SJCRH30 (cell line): Measurements from ENCODE around the gene MID1. TPM values are rescaled to one million over a fixed set of nuclear protein-coding genes. Genes with fewer than 3 reads are reported as not detected.
"Not testable (repeated sequence)": the region's sequence is repeated elsewhere in the genome, so short reads cannot be mapped to it uniquely, and the experiment has no call there.

Source experiments
- DNase-seq, 2 experiments: peaks; one replicate each; pipeline ENCODE4 v3.0.0-alpha.2; 2015 to 2020
- H3K27ac ChIP-seq: fragments of 250-450 bp; sonication (Bioruptor Pico); 2 replicates; pipeline ENCODE4 v1.5.1; 2020; ENCODE audit warnings: mild to moderate bottlenecking, moderate library complexity
- H3K27me3 ChIP-seq: fragments of 250-450 bp; sonication (Bioruptor Pico); 2 replicates; pipeline ENCODE4 v1.5.1; 2020; ENCODE audit warnings: mild to moderate bottlenecking, moderate library complexity
- H3K36me3 ChIP-seq: fragments of 250-450 bp; sonication (Bioruptor Pico); 2 replicates; pipeline ENCODE4 v1.5.1; 2020; ENCODE audit warnings: mild to moderate bottlenecking, moderate library complexity
- H3K4me1 ChIP-seq: fragments of 250-450 bp; sonication (Bioruptor Pico); 2 replicates; pipeline ENCODE4 v1.5.1; 2020; ENCODE audit warnings: mild to moderate bottlenecking, moderate library complexity
- H3K4me3 ChIP-seq: fragments of 250-450 bp; sonication (Bioruptor Pico); 2 replicates; pipeline ENCODE4 v1.5.1; 2020; ENCODE audit warnings: mild to moderate bottlenecking, moderate library complexity
- H3K9me3 ChIP-seq: fragments of 250-450 bp; sonication (Bioruptor Pico); replicated peaks from 2 replicates; pipeline ENCODE4 v1.5.1; 2020; ENCODE audit warnings: mild to moderate bottlenecking, moderate library complexity
- total RNA-seq: library from RNA; depleted of rRNA; stranded (reverse); fragments of >200 nt; shearing (Covaris generic); gene quantifications from 2 replicates; pipeline ENCODE4 v1.2.3, GENCODE V29; 2014

The MID1 gene
- total RNA-seq, 1 experiment from 2014 or later: 38.4 TPM

DNA sequence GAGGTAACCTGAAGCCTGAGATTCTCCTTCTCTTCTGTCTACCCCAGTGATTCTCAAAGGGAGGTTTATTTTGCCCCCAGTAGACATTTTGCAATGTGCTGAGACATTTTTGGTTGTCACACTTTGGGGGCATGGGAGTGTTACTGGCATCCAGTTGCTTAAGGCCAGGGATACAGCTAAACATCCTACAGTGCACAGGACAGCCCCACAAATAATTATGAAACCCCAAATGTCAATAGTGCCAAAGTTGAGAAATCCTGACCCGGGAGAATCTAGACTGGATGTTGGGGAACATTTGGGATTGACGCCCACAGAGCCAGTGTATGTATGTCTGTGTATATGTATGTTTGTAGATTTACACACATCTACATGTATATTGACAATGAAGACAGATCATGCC is 13.2 kb downstream of the MID1 start:
- Histone ChIP-seq H3K4me1 (peaks cover 17% of the 10 kb centered on the region), H3K4me3 (no peak overlapping the region), H3K27me3 (no peaks in the 10 kb centered on the region), H3K36me3 (peaks cover 5% of the 10 kb centered on the region; the same call in 1 of the 2 replicates), H3K27ac (no peak overlapping the region), H3K9me3 (no peaks in the 10 kb centered on the region)
- no peak for DNase-seq

DNA sequence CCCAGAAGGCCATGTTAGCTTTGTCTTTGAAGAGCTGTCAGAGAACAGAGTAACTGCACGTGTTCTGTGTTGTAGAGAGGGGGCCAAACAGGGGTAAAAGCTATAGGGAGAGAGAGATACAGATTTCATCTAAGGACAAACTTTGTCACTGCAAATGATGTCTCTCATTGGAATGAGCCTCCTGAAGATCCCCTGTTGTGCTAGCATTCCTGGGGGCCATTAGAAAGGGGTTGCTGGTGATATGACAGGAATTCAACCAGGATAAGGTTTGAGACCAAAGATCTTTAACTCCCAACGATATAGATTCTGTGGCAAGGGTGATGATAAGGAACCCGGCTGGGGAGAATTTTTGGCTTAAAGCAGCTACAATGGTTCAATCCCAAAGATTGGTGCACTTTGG is 16.8 kb downstream of the MID1 start:
- Histone ChIP-seq H3K27ac (no peak overlapping the region), H3K4me3 (no peak overlapping the region), H3K27me3 (no peaks in the 10 kb centered on the region), H3K9me3 (no peaks in the 10 kb centered on the region), H3K4me1 (peaks cover 15% of the 10 kb centered on the region), H3K36me3 (peaks cover 9% of the 10 kb centered on the region; the same call in 1 of the 2 replicates)
- no peak for DNase-seq

DNA sequence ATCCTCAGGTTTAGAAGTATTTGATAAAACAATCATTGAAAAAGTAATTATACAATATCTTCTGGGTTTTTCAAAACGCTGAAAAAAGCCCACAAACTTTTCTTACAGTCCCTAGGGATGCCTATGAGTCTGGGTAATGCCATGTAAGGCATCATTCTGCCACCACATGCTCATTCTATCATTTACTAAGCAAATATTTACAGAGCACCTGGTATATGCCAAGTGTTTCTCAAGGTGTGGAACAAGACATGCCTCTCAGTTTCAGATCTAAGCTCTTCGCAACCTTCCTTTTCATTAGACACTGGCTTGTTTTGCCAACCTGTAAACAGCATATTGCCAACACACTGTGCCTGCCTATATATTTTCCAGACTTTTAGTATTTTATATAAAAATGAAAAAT is 17.7 kb downstream of the MID1 start:
- Histone ChIP-seq H3K4me3 (no peak overlapping the region), H3K4me1 (peaks cover 15% of the 10 kb centered on the region), H3K27me3 (no peaks in the 10 kb centered on the region), H3K36me3 (peaks cover 9% of the 10 kb centered on the region; the same call in 1 of the 2 replicates), H3K9me3 (no peaks in the 10 kb centered on the region), H3K27ac (no peak overlapping the region)
- no peak for DNase-seq

DNA sequence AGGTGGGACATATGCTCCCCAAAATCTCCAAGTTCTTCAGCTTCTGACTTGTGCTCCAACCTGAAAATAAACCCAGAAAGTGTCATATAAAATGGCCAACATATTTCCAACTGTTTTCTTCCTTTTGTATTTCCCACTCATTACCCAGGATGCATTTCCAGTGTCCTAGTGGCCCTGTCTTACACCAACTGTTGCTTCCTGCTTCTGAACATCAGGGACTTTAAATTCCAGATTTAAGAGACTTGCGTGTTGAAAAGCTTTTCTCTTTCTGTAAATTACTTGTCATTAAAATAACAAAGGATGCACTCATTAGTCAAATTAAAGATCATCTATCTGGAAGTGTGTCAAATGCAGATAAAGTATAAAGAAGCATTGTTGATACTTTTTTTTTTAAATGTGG is 19.9 kb downstream of the MID1 start:
- Histone ChIP-seq H3K27ac (no peak overlapping the region), H3K36me3 (peaks cover 9% of the 10 kb centered on the region; the same call in 1 of the 2 replicates), H3K4me1 (peaks cover 9% of the 10 kb centered on the region), H3K4me3 (no peak overlapping the region), H3K9me3 (no peaks in the 10 kb centered on the region), H3K27me3 (no peaks in the 10 kb centered on the region)
- no peak for DNase-seq

DNA sequence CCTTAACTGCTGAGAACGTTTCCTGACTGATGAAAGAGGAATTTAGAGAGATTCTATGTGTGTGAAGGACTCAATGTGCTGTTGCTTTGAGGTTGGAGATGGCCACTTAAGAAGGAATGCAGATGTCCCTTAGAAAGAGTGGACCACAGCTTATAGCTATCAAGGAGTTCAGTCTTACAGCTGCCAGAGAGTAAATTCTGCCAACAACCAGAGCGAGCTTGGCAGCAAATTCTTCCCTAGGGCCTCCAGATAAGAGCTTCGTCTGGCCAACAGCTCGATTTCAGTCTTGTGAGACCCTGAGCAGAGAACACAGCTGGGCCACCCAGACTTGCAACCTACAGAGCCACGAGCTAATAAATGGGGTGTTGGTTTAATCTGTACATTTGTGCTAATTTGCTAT is 21.8 kb downstream of the MID1 start:
- Histone ChIP-seq H3K4me1 (peaks cover 2% of the 10 kb centered on the region; the same call in 1 of the 2 replicates), H3K4me3 (no peak overlapping the region), H3K9me3 (no peaks in the 10 kb centered on the region), H3K36me3 (peaks cover 12% of the 10 kb centered on the region; the same call in 1 of the 2 replicates), H3K27ac (no peak overlapping the region), H3K27me3 (no peaks in the 10 kb centered on the region)
- DNase-seq: no peak

DNA sequence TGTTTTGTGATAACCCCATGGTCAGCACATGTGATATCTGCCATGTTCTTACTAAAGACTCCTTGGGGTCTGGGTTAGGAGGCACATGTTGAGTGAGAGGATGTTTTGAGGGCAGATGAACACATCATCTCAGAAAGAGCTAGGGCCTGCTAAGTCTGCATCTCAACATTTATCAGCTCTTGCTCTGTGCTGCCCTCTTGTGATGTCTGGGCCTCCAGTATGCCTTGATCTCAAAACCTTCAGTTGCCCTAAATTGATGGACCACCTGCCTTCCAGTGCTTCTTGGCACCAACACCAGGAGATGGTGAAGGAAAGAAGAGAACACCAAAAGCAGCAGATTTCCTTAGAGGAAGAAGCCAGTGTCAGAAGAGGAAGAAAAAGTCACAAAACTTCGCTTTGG is 22.5 kb downstream of the MID1 start:
- no peaks in the 10 kb centered on the region for H3K9me3 ChIP-seq
- no peak overlapping the region for H3K27ac ChIP-seq
- DNase-seq: peak; percentile 38 to 74
- H3K27me3 ChIP-seq: no peaks in the 10 kb centered on the region
- peaks cover 12% of the 10 kb centered on the region; the same call in 1 of the 2 replicates for H3K36me3 ChIP-seq
- peaks cover 2% of the 10 kb centered on the region; the same call in 1 of the 2 replicates for H3K4me1 ChIP-seq
- H3K4me3 ChIP-seq: no peak overlapping the region

DNA sequence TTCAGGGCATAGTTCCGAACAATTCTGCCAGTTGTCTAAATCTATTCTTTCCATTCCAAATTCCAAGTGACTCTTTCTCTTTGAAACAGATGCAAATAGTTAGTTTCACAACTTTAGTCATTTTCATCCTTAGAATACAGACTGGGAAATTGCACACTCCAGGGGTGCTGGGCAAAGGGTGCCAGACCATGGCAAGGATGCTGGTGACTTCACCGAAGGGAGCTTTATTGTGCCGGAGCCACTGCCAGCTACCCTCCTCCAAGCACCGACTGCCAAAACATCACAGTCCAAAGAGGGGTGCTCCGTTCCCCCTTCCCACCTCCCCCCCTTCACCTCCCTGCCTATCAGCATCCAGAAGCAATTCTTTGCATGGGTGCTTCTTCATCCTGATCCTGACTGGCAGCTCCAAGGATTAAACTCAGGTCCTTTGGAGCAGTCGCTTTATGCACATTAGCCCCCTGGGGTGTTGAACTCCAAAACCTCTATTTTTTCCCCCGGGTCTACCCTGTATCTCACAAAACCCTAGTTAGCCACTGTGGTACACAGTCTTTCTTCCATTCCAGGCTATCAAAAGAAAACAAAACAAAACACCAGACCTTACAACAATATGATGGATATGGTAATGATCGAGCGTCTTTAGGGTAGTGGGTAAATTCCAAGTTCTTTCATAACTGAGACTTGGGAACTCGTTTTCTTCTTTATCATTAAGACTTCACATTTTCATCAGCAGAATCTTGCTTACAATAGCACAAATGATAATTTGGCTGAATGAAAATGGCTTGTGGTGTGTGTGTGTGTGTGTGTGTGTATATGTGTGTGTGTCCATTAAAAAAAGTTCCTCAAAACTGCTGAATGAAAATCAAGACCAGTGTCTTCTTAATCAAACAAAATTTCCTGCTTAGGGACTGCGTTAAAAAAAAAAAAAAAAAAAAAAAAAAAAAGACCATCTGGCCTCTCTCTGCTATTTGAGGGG is 28.7 kb downstream of the MID1 start:
- no peaks in the 10 kb centered on the region for H3K9me3 ChIP-seq
- no peak for DNase-seq
- no peaks in the 10 kb centered on the region for H3K27me3 ChIP-seq
- 0 out of 2 replicates have a peak, but pooled peaks cover under 1% of the 10 kb centered on the region for H3K4me1 ChIP-seq
- H3K4me3 ChIP-seq: no peak overlapping the region
- no peak overlapping the region for H3K27ac ChIP-seq
- H3K36me3 ChIP-seq: peaks cover 10% of the 10 kb centered on the region; the same call in 1 of the 2 replicates

DNA sequence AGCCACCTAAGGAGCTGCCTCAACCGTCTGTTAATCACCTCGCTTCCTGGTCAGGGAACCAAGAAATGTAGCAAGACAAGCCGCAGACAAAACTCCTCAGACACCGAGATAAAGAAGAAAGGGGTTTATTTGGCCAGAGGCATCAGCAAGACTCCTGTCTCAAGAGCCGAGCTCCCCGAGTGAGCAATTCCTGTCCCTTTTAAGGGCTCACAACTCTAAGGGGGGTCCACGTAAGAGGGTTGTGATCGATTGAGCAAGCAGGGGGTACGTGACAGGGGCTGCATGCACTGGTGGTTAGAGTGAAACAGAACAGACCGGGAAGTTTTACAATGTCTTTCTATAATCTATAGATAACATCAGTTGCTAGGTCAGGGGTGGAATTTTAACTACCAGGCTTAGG is 30.6 kb downstream of the MID1 start:
- H3K27ac ChIP-seq, H3K36me3 ChIP-seq: not testable (repeated sequence)

DNA sequence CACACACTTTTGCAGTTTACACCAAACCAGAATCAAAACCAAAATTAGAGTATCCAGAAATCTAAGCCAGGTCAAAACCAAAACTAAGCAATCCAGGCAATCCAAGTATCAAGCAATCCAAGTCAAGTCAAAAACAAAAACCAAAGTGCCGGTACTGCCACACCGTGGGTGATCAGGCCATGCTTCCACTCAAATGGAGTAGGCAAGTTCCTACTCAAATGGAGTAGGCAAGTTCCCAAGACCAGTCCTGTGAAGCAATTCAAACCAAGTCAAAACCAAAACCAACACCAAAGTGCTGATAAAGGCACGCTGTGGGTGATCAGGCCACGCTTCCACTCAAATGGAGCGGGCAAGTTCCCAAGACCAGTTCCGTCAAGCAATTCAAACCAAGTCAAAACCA is 31.3 kb downstream of the MID1 start:
- H3K27me3 ChIP-seq: no peaks in the 10 kb centered on the region
- no peak overlapping the region for H3K4me3 ChIP-seq
- no peak for DNase-seq
- H3K4me1 ChIP-seq: no peaks in the 10 kb centered on the region
- H3K36me3 ChIP-seq: peaks cover 10% of the 10 kb centered on the region; the same call in 1 of the 2 replicates
- H3K27ac ChIP-seq: no peak overlapping the region
- H3K9me3 ChIP-seq: peaks cover 3% of the 10 kb centered on the region; the same call in 1 of the 2 replicates

More for the DNA sequence above, 30.6 kb downstream of the MID1 start:
- H3K9me3 ChIP-seq, H3K4me3 ChIP-seq, H3K27me3 ChIP-seq, DNase-seq, H3K4me1 ChIP-seq: not testable (repeated sequence)

DNA sequence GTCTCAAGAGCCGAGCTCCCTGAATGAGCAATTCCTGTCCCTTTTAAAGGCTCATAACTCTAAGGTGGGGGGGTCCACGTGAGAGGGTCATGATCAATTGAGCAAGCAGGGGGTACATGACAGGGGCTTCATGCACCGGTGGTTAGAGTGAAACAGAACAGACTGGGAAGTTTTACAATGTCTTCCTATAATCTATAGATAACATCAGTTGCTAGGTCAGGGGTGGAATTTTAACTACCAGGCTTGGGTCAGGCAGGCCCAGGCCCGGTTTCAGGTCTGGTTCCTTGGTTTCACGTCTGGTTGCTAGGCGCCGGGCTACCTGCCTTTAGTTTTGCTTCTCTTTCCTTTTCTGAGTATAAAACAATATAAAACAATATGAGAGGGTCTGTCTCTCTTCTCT is 35.5 kb downstream of the MID1 start:
- not testable (repeated sequence) for DNase-seq, H3K27me3 ChIP-seq, H3K4me1 ChIP-seq, H3K36me3 ChIP-seq, H3K27ac ChIP-seq, H3K4me3 ChIP-seq
- H3K9me3 ChIP-seq: peaks cover 10% of the 10 kb centered on the region; the same call in 1 of the 2 replicates

DNA sequence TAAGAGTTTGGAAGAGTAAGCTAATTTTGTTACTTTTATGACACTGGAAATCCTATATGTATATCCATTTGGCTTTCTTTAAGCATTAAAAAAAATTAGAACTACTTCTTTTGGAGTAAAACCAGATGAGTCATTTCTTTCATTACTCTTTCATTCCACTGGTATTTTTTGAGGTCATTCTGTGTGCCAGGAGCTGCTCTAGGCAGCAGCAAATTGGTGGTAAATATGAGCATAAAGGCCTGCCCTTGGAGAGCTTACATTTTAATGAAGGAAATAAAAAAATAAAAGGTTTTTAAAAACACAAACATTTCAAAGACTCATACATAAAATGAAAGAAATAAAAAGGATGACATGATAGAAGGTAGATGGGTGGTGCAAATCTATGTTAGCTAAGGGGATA is 37.4 kb downstream of the MID1 start:
- peaks cover 9% of the 10 kb centered on the region; the same call in 1 of the 2 replicates for H3K36me3 ChIP-seq
- no peaks in the 10 kb centered on the region for H3K4me1 ChIP-seq
- H3K4me3 ChIP-seq: no peak overlapping the region
- H3K9me3 ChIP-seq: peaks cover 10% of the 10 kb centered on the region; the same call in 1 of the 2 replicates
- no peak overlapping the region for H3K27ac ChIP-seq
- DNase-seq: no peak
- no peaks in the 10 kb centered on the region for H3K27me3 ChIP-seq

DNA sequence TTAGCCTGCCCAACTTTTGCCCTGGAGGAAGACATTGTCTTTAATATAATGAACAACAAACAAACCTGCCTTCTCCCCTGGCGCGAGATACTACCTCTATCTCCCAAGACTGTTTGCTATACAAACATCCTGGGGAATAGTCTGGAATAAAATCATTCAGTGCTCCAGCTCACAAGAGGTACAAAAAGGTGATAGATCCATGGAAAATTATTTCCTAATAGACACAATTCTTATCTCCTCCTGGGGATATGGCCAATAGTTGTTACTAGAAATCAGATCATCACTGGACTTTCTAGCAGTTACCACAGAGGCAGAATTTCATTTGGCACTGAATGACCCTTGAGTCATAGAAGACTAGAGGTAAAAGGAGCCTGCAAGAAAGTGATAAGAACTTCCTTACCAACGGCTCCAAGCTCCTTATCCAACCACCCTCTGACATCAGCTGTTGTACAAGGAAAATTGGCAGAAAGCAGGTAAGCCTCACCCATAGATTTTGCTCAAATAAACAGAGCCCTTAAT is 38.1 kb downstream of the MID1 start:
- no peaks in the 10 kb centered on the region for H3K27me3 ChIP-seq
- H3K27ac ChIP-seq: no peak overlapping the region
- peaks cover 9% of the 10 kb centered on the region; the same call in 1 of the 2 replicates for H3K36me3 ChIP-seq
- no peak for DNase-seq
- H3K4me1 ChIP-seq: no peaks in the 10 kb centered on the region
- peaks cover 10% of the 10 kb centered on the region; the same call in 1 of the 2 replicates for H3K9me3 ChIP-seq
- no peak overlapping the region for H3K4me3 ChIP-seq

DNA sequence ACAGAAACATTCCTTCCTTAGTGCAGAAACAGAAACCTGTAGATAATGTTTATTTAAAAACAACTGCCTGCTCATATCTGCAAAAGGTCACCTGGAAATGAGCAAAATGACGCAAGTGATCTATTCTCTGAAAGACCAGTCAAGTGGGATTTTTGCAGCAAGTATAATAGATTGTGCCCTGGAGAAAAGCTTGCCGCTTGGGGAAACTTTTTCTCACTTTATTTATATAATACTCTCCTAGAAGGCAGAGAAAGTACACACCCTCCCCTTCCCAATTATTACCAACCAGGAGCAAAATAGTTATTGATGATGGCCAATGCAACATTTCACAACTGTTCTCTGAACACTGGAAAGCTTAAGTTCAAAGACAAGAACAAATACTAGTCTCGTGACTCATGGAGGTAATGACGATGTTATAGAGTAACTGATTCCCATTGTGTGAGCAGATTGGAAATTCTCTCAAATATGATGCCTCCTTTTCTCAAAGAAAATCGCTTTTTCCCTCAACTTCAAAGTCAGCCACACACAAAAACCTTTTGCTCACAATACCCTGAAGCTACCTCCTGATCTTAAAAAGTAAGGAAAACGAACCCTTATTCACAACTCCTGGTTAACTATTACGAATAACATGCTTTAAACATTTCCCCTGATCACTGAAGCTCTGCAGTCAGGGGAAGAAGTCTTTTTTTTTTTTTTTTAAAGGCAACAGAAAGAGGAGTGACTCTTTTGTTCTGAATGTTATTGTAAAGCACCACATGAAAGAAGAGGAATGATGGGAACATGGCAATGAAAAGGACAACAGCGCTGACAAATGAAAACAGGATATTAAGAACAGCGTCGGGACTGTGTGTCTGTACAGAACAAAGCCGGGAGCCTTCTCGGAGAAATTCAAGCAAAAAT is 41.0 kb downstream of the MID1 start:
- Histone ChIP-seq H3K27me3 (no peaks in the 10 kb centered on the region), H3K4me1 (no peaks in the 10 kb centered on the region), H3K27ac (no peak overlapping the region), H3K9me3 (peaks cover 8% of the 10 kb centered on the region; the same call in 1 of the 2 replicates), H3K4me3 (no peak overlapping the region), H3K36me3 (peaks cover 6% of the 10 kb centered on the region; the same call in 1 of the 2 replicates)
- DNase-seq: no peak

DNA sequence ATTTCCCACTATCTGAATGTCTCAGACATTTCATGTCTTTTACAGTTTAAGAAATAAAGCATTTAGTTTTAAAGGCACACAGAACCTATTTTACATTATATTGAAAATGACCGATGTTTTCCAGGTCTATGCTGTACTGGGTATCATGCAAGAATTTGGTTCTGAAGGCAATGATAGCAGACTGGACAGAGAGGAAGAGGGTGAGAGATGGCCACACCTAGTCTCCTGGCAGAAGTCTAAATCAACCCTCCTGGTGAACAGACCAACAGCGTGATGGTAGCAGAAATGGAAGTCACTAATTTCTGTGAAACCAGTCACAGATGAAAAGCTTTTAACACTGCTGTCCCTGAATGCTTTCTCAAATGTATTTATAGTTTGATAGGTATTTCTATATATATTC is 41.9 kb downstream of the MID1 start:
- H3K4me1 ChIP-seq: no peaks in the 10 kb centered on the region
- H3K27ac ChIP-seq: no peak overlapping the region
- H3K4me3 ChIP-seq: no peak overlapping the region
- H3K36me3 ChIP-seq: peaks cover 4% of the 10 kb centered on the region; the same call in 1 of the 2 replicates
- no peaks in the 10 kb centered on the region for H3K27me3 ChIP-seq
- DNase-seq: no peak
- peaks cover 7% of the 10 kb centered on the region; the same call in 1 of the 2 replicates for H3K9me3 ChIP-seq
